Gastrocnemius medialis (tissue), 4 donors: Measurements from ENCODE around the gene UTS2B. TPM values are rescaled to one million over a fixed set of nuclear protein-coding genes. Genes with fewer than 3 reads are reported as not detected.
A peak's percentile ranks its signal among the peaks of the same experiment; 100 is the strongest.

Experiments
- ATAC-seq, 2 donors: fragments of 150-250 bp; one replicate each; pipeline ENCODE4 v1.9.1; 2016
- DNase-seq, 2 donors: peaks; one replicate each; pipeline ENCODE4 v3.0.0-alpha.2; 2019
- H3K27ac ChIP-seq, 4 donors: fragments of 200-600 bp; sonication (generic); 1 replicate in 1 of 4; 2 replicates in 3 of 4; pipeline ENCODE4 v1.5.1; 2016 to 2018; ENCODE audit warnings: mild to moderate bottlenecking in 2 of 4, moderate library complexity in 1 of 4
- H3K27me3 ChIP-seq, 3 donors: fragments of 200-600 bp; sonication (generic) in 2 of 3; 1 replicate in 1 of 3; 2 replicates in 2 of 3; pipeline versions ENCODE4 v1.5.1 to v1.6.0; 2016 to 2019; ENCODE audit warnings: mild to moderate bottlenecking in 1 of 3, moderate library complexity in 1 of 3
- H3K36me3 ChIP-seq, 2 donors: fragments of 200-600 bp; sonication (generic) in 1 of 2; one replicate each; pipeline ENCODE4 v1.5.1; 2017 to 2018
- H3K4me1 ChIP-seq, 2 donors: fragments of 200-600 bp; sonication (generic) in 1 of 2; one replicate each; pipeline ENCODE4 v1.5.1; 2016 to 2017; ENCODE audit warnings: mild to moderate bottlenecking in 2 of 2
- H3K4me3 ChIP-seq, 4 donors: fragments of 200-600 bp; sonication (generic) in 3 of 4; 1 replicate in 1 of 4; 2 replicates in 3 of 4; pipeline ENCODE4 v1.5.1; 2016 to 2019; ENCODE audit warnings: mild to moderate bottlenecking in 2 of 4
- H3K9me3 ChIP-seq, 3 donors: fragments of 200-600 bp; sonication (generic) in 2 of 3; 1 replicate in 1 of 3; 2 replicates in 2 of 3; pipeline ENCODE4 v1.5.1; 2016 to 2019
- POLR2A ChIP-seq, 2 donors: fragments of 450-650 bp; IDR thresholded peaks; one replicate each; pipeline ENCODE4 v1.6.1; 2017; ENCODE audit warnings: antibody characterized with exemption in 2 of 2, mild to moderate bottlenecking in 2 of 2, moderate library complexity in 2 of 2
- in situ Hi-C, 4 donors: fragments of 200-750 bp; cut with MboI; loops; one replicate each; pipeline versions ENCODE4 v1.15.0 to v1.8.0; 2017; ENCODE audit warnings: low sequenced_read_pairs in 4 of 4
- intact Hi-C: fragments of 100-400 bp; cut with DNase I; formaldehyde crosslinking; loops from one replicate; pipeline ENCODE4 v1.15.1; 2023; ENCODE audit warnings: low total_unique reads
- total RNA-seq, 4 donors: library from RNA; depleted of rRNA; stranded (reverse); fragments of >200 nt; gene quantifications; one replicate each; pipeline versions ENCODE4 v1.1.0 to v1.2.3, GENCODE V29; 2016
- TF ChIP-seq, protein P1 (sequence below), 5 experiments: fragments of 450-650 bp in 3 of 5; fragments of 200-600 bp in 2 of 5; sonication (generic) in 2 of 5; IDR thresholded peaks in 4 of 5; conservative IDR thresholded peaks in 1 of 5; 1 replicate in 4 of 5; 2 replicates in 1 of 5; pipeline ENCODE4 v1.5.1; 2016 to 2019; ENCODE audit warnings: antibody characterized with exemption in 5 of 5, mild to moderate bottlenecking in 3 of 5, moderate library complexity in 3 of 5

Gene UTS2B
- total RNA-seq, 4 donors from 2014 or later = not detected

- Histone ChIP-seq H3K36me3 (no peaks in the 10 kb centered on the region), H3K27me3 (no peaks in the 10 kb centered on the region), H3K27ac (no peak overlapping the region), H3K4me3 (no peak overlapping the region), H3K9me3 (no peaks in the 10 kb centered on the region), H3K4me1 (peaks cover 74 to 80% of the 10 kb centered on the region in 2 donors)
- intact Hi-C loops (no loop called here), in situ Hi-C loops (no loop called here)
- DNase-seq (no peak), ATAC-seq (no peak)
- no peak for TF ChIP-seq POLR2A (IDR thresholded peaks at IDR 0.05)
- TF ChIP-seq, protein P1, sequence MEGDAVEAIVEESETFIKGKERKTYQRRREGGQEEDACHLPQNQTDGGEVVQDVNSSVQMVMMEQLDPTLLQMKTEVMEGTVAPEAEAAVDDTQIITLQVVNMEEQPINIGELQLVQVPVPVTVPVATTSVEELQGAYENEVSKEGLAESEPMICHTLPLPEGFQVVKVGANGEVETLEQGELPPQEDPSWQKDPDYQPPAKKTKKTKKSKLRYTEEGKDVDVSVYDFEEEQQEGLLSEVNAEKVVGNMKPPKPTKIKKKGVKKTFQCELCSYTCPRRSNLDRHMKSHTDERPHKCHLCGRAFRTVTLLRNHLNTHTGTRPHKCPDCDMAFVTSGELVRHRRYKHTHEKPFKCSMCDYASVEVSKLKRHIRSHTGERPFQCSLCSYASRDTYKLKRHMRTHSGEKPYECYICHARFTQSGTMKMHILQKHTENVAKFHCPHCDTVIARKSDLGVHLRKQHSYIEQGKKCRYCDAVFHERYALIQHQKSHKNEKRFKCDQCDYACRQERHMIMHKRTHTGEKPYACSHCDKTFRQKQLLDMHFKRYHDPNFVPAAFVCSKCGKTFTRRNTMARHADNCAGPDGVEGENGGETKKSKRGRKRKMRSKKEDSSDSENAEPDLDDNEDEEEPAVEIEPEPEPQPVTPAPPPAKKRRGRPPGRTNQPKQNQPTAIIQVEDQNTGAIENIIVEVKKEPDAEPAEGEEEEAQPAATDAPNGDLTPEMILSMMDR (IDR thresholded peaks at IDR 0.05 in 4 of 5, conservative IDR thresholded peaks at IDR 0.05 in 1 of 5) = no peak
These were observed 9.1 kb upstream of the UTS2B start for GRCh38 chr3:191339316-191339917.

DNA sequence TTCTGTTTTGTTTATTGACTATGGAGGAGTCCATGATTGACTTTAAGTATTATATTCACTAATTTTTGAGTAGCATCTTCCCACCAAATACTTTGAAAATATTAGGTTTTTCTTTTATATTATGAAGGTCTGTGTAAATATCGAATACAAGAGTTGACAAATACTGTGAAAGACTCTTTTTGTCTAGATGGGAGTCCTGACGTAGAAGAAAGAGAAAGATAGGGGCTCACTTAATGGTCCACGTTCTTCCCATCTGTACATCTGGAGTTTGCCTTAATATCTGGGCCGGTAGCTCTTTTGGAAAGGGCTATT is 7.8 kb upstream of the UTS2B start:
- Histone ChIP-seq H3K9me3 (no peaks in the 10 kb centered on the region), H3K27ac (peak overlapping the region in 1 of 4 donors; percentile 14), H3K4me1 (peaks cover 81 to 83% of the 10 kb centered on the region in 2 donors), H3K36me3 (no peaks in the 10 kb centered on the region), H3K4me3 (no peak overlapping the region), H3K27me3 (no peaks in the 10 kb centered on the region)
- DNase-seq (no peak), ATAC-seq (no peak)
- in situ Hi-C loops = no loop called here
- TF ChIP-seq, protein P1 (IDR thresholded peaks at IDR 0.05 in 4 of 5, conservative IDR thresholded peaks at IDR 0.05 in 1 of 5) = no peak
- TF ChIP-seq POLR2A (IDR thresholded peaks at IDR 0.05) = no peak
- intact Hi-C loops = no loop called here

DNA sequence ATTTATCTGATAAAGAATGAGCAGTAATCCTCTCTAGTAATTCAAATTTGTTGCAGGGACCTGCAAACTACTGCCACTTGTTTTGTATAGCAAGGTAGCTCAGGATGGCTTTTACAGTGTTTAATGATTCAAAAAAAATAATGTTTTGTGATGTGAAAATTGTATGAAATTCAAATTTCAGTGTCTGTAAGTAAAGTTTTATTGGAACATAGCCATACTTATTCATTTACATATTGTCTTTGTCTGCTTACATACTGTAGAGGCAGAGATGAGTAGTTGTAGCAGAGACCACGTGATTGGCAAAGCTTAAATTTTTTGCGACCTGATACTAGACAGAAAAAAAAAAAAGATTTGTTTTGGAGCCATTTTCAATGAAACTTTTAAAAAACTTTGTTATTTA is 6.5 kb upstream of the UTS2B start:
- in situ Hi-C loops = no loop called here
- DNase-seq (no peak), ATAC-seq (no peak)
- no peaks in the 10 kb centered on the region for H3K9me3 ChIP-seq
- peaks cover 82 to 87% of the 10 kb centered on the region in 2 donors for H3K4me1 ChIP-seq
- no peak overlapping the region for H3K27ac ChIP-seq
- intact Hi-C loops = no loop called here
- no peak overlapping the region for H3K4me3 ChIP-seq
- TF ChIP-seq, protein P1 (IDR thresholded peaks at IDR 0.05 in 4 of 5, conservative IDR thresholded peaks at IDR 0.05 in 1 of 5) = no peak
- no peak for TF ChIP-seq POLR2A (IDR thresholded peaks at IDR 0.05)
- no peaks in the 10 kb centered on the region for H3K27me3 ChIP-seq
- no peaks in the 10 kb centered on the region for H3K36me3 ChIP-seq

DNA sequence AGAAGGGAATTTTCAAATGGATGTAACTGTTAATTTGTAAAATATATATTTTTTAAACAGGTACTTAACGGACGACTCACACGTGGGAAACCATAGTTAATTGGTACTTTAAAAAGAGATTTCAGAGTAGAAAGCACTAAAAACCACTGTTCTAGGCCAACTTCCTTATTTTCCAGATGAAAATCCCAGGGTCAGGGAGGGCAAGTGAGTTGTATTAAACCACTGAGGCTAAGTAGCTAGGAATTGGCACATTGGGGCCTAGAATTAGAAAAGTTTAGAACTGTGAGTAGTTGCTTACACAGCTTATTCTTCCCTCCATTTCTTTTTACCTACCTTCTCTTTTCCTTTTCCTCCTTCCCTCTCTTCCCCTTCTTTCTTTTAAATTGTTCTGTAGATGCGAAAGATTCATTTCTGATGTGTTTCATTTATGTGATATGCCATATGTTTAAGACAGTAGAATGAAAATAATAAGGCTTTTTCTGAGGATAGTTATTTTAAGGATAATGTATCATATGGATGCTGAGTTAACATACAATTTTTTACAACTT is 4.1 kb upstream of the UTS2B start:
- TF ChIP-seq POLR2A (IDR thresholded peaks at IDR 0.05) = no peak
- TF ChIP-seq, protein P1 (IDR thresholded peaks at IDR 0.05 in 4 of 5, conservative IDR thresholded peaks at IDR 0.05 in 1 of 5) = no peak
- Histone ChIP-seq H3K4me3 (no peak overlapping the region), H3K4me1 (peaks cover 76 to 86% of the 10 kb centered on the region in 2 donors), H3K27ac (no peak overlapping the region), H3K9me3 (no peaks in the 10 kb centered on the region), H3K36me3 (no peaks in the 10 kb centered on the region), H3K27me3 (no peaks in the 10 kb centered on the region)
- no peak for ATAC-seq
- intact Hi-C loops = no loop called here
- DNase-seq = no peak
- in situ Hi-C loops = no loop called here
